SU-DHL-6 (cell line): ENCODE results near the gene THOP1.

Experiments used
- EZH2phosphoT487 ChIP-seq: fragments of 200-600 bp; sonication (generic), shearing (Covaris generic); conservative IDR thresholded peaks from 2 replicates; pipeline ENCODE4 v1.6.1; 2018; ENCODE audit warnings: mild to moderate bottlenecking, antibody characterized with exemption, low read length, moderate library complexity, mixed read lengths
- TF ChIP-seq, protein P1 (sequence below): fragments of 200-600 bp; sonication (generic); IDR thresholded peaks from one replicate; pipeline ENCODE4 v1.5.1; 2017; ENCODE audit warnings: antibody characterized with exemption, mild to moderate bottlenecking, low read length, moderate library complexity; ENCODE audit not compliant: insufficient read depth, poor library complexity, severe bottlenecking

DNA sequence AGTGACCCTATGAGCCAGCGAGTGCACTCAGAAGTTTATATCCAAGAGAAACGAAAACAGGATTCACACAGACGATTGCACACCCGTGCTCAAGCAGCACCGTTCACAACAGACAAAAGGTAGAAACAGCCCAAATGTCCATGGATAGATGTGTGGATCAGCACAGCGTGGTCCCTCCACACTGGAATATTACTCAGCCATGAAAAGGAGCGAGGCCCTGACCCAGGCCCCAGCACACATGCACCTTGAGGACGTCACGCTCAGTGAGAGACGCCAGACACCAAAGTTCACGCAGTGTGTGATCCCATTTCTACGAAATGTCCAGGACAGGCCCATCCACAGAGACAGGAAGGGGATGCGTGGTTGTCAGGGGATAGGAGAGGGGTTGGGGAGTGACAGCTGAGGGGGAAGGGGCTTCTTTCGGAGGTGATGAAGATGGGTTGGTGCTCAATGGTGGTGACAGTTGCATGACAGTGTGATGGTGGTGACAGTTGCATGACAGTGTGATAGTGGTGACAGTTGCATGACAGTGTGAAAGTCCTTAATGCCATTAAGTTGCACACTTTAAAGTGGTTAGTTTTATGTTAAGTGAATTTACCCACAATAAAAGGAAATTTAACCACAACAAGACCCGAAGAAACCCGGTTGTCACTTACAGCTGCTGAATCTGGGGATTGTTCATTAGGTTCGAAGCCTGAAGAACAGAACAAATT is 26.5 kb upstream of the THOP1 start:
- TF ChIP-seq, protein P1, sequence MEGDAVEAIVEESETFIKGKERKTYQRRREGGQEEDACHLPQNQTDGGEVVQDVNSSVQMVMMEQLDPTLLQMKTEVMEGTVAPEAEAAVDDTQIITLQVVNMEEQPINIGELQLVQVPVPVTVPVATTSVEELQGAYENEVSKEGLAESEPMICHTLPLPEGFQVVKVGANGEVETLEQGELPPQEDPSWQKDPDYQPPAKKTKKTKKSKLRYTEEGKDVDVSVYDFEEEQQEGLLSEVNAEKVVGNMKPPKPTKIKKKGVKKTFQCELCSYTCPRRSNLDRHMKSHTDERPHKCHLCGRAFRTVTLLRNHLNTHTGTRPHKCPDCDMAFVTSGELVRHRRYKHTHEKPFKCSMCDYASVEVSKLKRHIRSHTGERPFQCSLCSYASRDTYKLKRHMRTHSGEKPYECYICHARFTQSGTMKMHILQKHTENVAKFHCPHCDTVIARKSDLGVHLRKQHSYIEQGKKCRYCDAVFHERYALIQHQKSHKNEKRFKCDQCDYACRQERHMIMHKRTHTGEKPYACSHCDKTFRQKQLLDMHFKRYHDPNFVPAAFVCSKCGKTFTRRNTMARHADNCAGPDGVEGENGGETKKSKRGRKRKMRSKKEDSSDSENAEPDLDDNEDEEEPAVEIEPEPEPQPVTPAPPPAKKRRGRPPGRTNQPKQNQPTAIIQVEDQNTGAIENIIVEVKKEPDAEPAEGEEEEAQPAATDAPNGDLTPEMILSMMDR = no peak
- TF ChIP-seq EZH2phosphoT487 = no peak
